ENCODE measurements around the gene SOX2. TPM values are rescaled to one million over a fixed set of nuclear protein-coding genes. Genes with fewer than 3 reads are reported as not detected.
"Not testable (repeated sequence)": the region's sequence is repeated elsewhere in the genome, so short reads cannot be mapped to it uniquely, and the experiment has no call there.

Gene SOX2
- polyA plus RNA-seq, 4 donors: 0.22 to 0.64 (median 0.47) TPM

GRCh38 chr3:181753391-181753790 is 41.7 kb downstream of the SOX2 start:
- no peak for DNase-seq (ENCODE audit: low read depth in 4 of 4, low spot score in 3 of 4)

GRCh38 chr3:181755959-181756358 is 44.2 kb downstream of the SOX2 start:
- DNase-seq (ENCODE audit: low read depth in 4 of 4, low spot score in 3 of 4): no peak

GRCh38 chr3:181756645-181757297 is 45.0 kb downstream of the SOX2 start:
- DNase-seq (ENCODE audit: low read depth in 4 of 4, low spot score in 3 of 4): no peak

- DNase-seq (ENCODE audit: low read depth in 4 of 4, low spot score in 3 of 4): no peak
Measured at GRCh38 chr3:181757694-181758306, 46.1 kb downstream of the SOX2 start.

- DNase-seq (ENCODE audit: low read depth in 4 of 4, low spot score in 3 of 4): no peak
Measured at GRCh38 chr3:181761906-181762305, 50.2 kb downstream of the SOX2 start.

GRCh38 chr3:181764033-181764432 is 52.3 kb downstream of the SOX2 start:
- DNase-seq (ENCODE audit: low read depth in 4 of 4, low spot score in 3 of 4): not testable (repeated sequence)
